ENCODE data around the gene CAPN6. TPM values are rescaled to one million over a fixed set of nuclear protein-coding genes. Genes with fewer than 3 reads are reported as not detected.

The CAPN6 gene
- total and polyA plus RNA-seq, 4 donors = 0.13 to 0.33 (median 0.25) TPM

GRCh38 chrX:111265486-111265885 is 4.8 kb downstream of the CAPN6 start:
- TF ChIP-seq RAD21 (IDR thresholded peaks at IDR 0.05) = no peak
- TF ChIP-seq, protein P1, sequence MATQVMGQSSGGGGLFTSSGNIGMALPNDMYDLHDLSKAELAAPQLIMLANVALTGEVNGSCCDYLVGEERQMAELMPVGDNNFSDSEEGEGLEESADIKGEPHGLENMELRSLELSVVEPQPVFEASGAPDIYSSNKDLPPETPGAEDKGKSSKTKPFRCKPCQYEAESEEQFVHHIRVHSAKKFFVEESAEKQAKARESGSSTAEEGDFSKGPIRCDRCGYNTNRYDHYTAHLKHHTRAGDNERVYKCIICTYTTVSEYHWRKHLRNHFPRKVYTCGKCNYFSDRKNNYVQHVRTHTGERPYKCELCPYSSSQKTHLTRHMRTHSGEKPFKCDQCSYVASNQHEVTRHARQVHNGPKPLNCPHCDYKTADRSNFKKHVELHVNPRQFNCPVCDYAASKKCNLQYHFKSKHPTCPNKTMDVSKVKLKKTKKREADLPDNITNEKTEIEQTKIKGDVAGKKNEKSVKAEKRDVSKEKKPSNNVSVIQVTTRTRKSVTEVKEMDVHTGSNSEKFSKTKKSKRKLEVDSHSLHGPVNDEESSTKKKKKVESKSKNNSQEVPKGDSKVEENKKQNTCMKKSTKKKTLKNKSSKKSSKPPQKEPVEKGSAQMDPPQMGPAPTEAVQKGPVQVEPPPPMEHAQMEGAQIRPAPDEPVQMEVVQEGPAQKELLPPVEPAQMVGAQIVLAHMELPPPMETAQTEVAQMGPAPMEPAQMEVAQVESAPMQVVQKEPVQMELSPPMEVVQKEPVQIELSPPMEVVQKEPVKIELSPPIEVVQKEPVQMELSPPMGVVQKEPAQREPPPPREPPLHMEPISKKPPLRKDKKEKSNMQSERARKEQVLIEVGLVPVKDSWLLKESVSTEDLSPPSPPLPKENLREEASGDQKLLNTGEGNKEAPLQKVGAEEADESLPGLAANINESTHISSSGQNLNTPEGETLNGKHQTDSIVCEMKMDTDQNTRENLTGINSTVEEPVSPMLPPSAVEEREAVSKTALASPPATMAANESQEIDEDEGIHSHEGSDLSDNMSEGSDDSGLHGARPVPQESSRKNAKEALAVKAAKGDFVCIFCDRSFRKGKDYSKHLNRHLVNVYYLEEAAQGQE (IDR thresholded peaks at IDR 0.05) = no peak
- TF ChIP-seq CTCF (IDR thresholded peaks at IDR 0.05; ENCODE audit: low read depth, low read length, missing input control) = no peak
- TF ChIP-seq HNF4G (IDR thresholded peaks at IDR 0.05) = no peak
- no peak for TF ChIP-seq SP1 (IDR thresholded peaks at IDR 0.05)
- TF ChIP-seq FOXA1 (IDR thresholded peaks at IDR 0.05) = no peak
- TF ChIP-seq HNF4A (conservative IDR thresholded peaks at IDR 0.05) = no peak
- no peak for TF ChIP-seq FOXA2 (IDR thresholded peaks at IDR 0.05)
- no peak for TF ChIP-seq YY1 (IDR thresholded peaks at IDR 0.05)
- TF ChIP-seq, protein P2, sequence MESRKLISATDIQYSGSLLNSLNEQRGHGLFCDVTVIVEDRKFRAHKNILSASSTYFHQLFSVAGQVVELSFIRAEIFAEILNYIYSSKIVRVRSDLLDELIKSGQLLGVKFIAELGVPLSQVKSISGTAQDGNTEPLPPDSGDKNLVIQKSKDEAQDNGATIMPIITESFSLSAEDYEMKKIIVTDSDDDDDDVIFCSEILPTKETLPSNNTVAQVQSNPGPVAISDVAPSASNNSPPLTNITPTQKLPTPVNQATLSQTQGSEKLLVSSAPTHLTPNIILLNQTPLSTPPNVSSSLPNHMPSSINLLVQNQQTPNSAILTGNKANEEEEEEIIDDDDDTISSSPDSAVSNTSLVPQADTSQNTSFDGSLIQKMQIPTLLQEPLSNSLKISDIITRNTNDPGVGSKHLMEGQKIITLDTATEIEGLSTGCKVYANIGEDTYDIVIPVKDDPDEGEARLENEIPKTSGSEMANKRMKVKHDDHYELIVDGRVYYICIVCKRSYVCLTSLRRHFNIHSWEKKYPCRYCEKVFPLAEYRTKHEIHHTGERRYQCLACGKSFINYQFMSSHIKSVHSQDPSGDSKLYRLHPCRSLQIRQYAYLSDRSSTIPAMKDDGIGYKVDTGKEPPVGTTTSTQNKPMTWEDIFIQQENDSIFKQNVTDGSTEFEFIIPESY (IDR thresholded peaks at IDR 0.05) = no peak
- no peak for TF ChIP-seq RXRA (IDR thresholded peaks at IDR 0.05)
- no peak for TF ChIP-seq GABPA (IDR thresholded peaks at IDR 0.05 in 1 of 2, conservative IDR thresholded peaks at IDR 0.05 in 1 of 2)
- no peak for TF ChIP-seq NR2F2 (IDR thresholded peaks at IDR 0.05)
- no peak for TF ChIP-seq EGR1 (IDR thresholded peaks at IDR 0.05; ENCODE audit: low read depth in 2 of 2)
- TF ChIP-seq ATF3 (IDR thresholded peaks at IDR 0.05) = no peak
- TF ChIP-seq JUND (IDR thresholded peaks at IDR 0.05) = no peak
- TF ChIP-seq, protein P3, sequence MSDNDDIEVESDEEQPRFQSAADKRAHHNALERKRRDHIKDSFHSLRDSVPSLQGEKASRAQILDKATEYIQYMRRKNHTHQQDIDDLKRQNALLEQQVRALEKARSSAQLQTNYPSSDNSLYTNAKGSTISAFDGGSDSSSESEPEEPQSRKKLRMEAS (IDR thresholded peaks at IDR 0.05) = no peak
- TF ChIP-seq TAF1 (conservative IDR thresholded peaks at IDR 0.05) = no peak
- WGBS = 83% methylated on average over 2 of the region's 2 CpGs

More at GRCh38 chrX:111265486-111265885, 4.8 kb downstream of the CAPN6 start:
- Histone ChIP-seq H3K27ac (ENCODE audit: low read depth in 1 of 2, low read length in 2 of 2) (no peak overlapping the region), H3K27me3 (ENCODE audit: control insufficient read depth in 4 of 4, insufficient read depth in 4 of 4, low read length in 3 of 4) (peaks cover 0 to 3% (median 0%) of the 10 kb centered on the region in 4 donors), H3K36me3 (ENCODE audit: control insufficient read depth in 4 of 4, insufficient read depth in 3 of 4, low read depth in 1 of 4, low read length in 3 of 4) (no peaks in the 10 kb centered on the region), H3K9me3 (ENCODE audit: control insufficient read depth in 4 of 4, low read length in 3 of 4) (no peaks in the 10 kb centered on the region), H3K9ac (ENCODE audit: low read depth in 1 of 2, low read length in 2 of 2) (no peak overlapping the region), H3K4me1 (ENCODE audit: control insufficient read depth in 4 of 4, insufficient read depth in 4 of 4, low read length in 3 of 4) (no peaks in the 10 kb centered on the region), H3K4me3 (ENCODE audit: low read depth in 1 of 3, low read length in 3 of 3) (no peak overlapping the region)
- no peak for DNase-seq (ENCODE audit: low spot score)

Data from liver (tissue), 9 donors.